H1 (cell line): ENCODE measurements around the gene ACVR1. TPM values are rescaled to one million over a fixed set of nuclear protein-coding genes. Genes with fewer than 3 reads are reported as not detected.

ENCODE experiments used
- EZH2 ChIP-seq: fragments of 200-600 bp; sonication (generic); IDR thresholded peaks from 2 replicates; pipeline ENCODE4 v1.7.1; 2012; ENCODE audit warnings: low read depth, mild to moderate bottlenecking, moderate library complexity, low read length, inconsistent platforms; ENCODE audit not compliant: severe bottlenecking
- HDAC6 ChIP-seq: IDR thresholded peaks from one replicate; pipeline ENCODE4 v1.7.1; 2012; ENCODE audit warnings: low read depth, mild to moderate bottlenecking, inconsistent platforms, low read length, moderate library complexity
- polyA plus RNA-seq, 7 experiments: library from polyadenylated mRNA; depleted of rRNA in 3 of 7; stranded (reverse) in 5 of 7; unstranded in 2 of 7; fragments of >200 nt in 5 of 7; fragments of 200-250 nt in 2 of 7; gene quantifications; 1 replicate in 5 of 7; 2 replicates in 1 of 7; 4 replicates in 1 of 7; pipeline versions ENCODE4 v1.2.1 to v1.2.3, GENCODE V29; 2011 to 2013; ENCODE audit warnings: missing spikeins in 2 of 7, mixed read lengths in 2 of 7
- total RNA-seq: library from RNA; stranded (reverse); fragmentation: NEBNext Ultra II Directional; extraction: Animal tissue kit (Norgen Biotek cat#: 25700); gene quantifications from 2 replicates; pipeline ENCODE4 v1.2.1, GENCODE V29; 2021
- TF ChIP-seq, protein P1 (sequence below): IDR thresholded peaks from 2 replicates; pipeline ENCODE4 v1.6.1; 2011; ENCODE audit warnings: low read depth, mild to moderate bottlenecking, low read length; ENCODE audit not compliant: insufficient read depth

Gene ACVR1
- total and polyA plus RNA-seq, 2 of the 8 experiments (the other 6 are each of a cell fraction or from before 2014, with no cell fraction given) = 8.5 to 17.7 TPM

DNA sequence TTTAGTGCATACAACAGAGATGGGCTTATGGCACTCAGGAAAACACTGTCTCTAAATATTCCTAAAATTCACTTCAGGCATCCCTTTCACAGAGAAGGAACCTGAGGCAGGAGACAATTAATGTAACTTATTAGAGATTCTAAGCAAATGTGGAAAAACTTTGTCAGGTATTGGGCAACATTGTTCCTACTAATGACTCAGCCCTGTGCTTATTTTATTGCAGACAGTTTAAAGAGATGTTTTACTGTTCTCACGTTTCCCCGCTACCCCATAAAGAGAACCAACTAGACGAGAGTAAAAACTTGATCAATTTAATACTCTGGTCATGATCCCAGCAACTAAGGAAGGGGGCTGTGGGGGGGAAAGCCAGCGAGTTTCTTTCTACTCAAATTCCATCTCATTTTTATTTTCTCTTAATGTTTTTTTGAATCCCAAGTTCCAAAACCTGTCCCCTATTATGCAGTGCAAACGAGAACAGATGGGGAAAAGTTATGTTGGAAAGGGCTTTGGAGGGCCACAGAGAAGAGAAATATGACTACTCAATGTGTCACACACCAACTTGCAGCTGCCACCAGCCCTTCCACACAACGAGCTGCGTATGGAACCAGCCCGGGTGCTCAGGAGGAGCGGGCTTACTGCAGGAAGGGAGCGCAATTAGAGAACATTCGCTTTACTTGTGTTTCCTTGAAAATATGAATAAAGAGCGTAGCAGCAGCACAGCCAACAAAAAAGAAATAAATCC lies 18.7 kb upstream of the ACVR1 start (continued):
- TF ChIP-seq, protein P1, sequence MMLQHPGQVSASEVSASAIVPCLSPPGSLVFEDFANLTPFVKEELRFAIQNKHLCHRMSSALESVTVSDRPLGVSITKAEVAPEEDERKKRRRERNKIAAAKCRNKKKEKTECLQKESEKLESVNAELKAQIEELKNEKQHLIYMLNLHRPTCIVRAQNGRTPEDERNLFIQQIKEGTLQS = no peak
- no peak for TF ChIP-seq EZH2
- no peak for TF ChIP-seq HDAC6
